HEK293 (cell line): ENCODE data around the gene KCNK6.

ENCODE experiments used
- CTCF ChIA-PET: fragments of 350-600 bp; formaldehyde crosslinking; extraction: SDS; loops from one replicate; lab custom pipeline; 2021; ENCODE audit warnings: antibody characterized with exemption; lab: Yijun Ruan, JAX
- POLR2A ChIA-PET: fragments of 300-600 bp; formaldehyde crosslinking; extraction: SDS; loops from one replicate; lab custom pipeline; 2020; ENCODE audit warnings: antibody characterized with exemption, inconsistent platforms; lab: Yijun Ruan, JAX
- H3K27ac ChIP-seq: fragments of 200-500 bp; sonication (Bioruptor generic); 2 replicates; pipeline ENCODE4 v1.5.1; 2014; ENCODE audit warnings: low read depth, low read length, control low read depth, inconsistent platforms; ENCODE audit errors: extremely low read depth
- H3K36me3 ChIP-seq, 2 experiments: fragments of 200-500 bp in 1 of 2; sonication (Bioruptor generic) in 1 of 2; 1 replicate in 1 of 2; 2 replicates in 1 of 2; pipeline ENCODE4 v1.5.1; 2014 to 2017; ENCODE audit warnings: inconsistent platforms in 2 of 2, low read length in 2 of 2; ENCODE audit not compliant: control insufficient read depth in 2 of 2, insufficient read depth in 1 of 2
- H3K4me1 ChIP-seq: fragments of 200-500 bp; sonication (Bioruptor generic); 2 replicates; pipeline ENCODE4 v1.5.1; 2014; ENCODE audit warnings: mild to moderate bottlenecking, low read length, inconsistent platforms; ENCODE audit not compliant: control insufficient read depth, insufficient read depth
- H3K4me3 ChIP-seq: 2 replicates; pipeline ENCODE4 v1.5.1; 2011; ENCODE audit warnings: low read depth, mild to moderate bottlenecking, control low read depth, low read length, moderate library complexity
- H3K9me3 ChIP-seq: fragments of 200-500 bp; sonication (Bioruptor generic); 2 replicates; pipeline ENCODE4 v1.5.1; 2014; ENCODE audit warnings: low read depth, low read length, inconsistent platforms; ENCODE audit not compliant: control insufficient read depth, insufficient read depth
- GLI2 ChIP-seq: fragments of 450-650 bp; formaldehyde crosslinking; IDR thresholded peaks from 2 replicates; pipeline ENCODE4; 2017; ENCODE audit warnings: missing biosample characterization, missing genetic modification characterization, low read depth, borderline replicate concordance
- GLI4 ChIP-seq: fragments of 450-650 bp; formaldehyde crosslinking; IDR thresholded peaks from 2 replicates; pipeline ENCODE4 v1.5.1; 2016; ENCODE audit warnings: missing biosample characterization, missing genetic modification characterization
- HOXA7 ChIP-seq: sonication (generic); formaldehyde crosslinking; IDR thresholded peaks from 2 replicates; pipeline ENCODE4 v1.8.1; 2022; ENCODE audit warnings: missing genetic modification reagents, borderline replicate concordance
- KLF16 ChIP-seq: fragments of 450-650 bp; formaldehyde crosslinking; IDR thresholded peaks from 2 replicates; pipeline ENCODE4 v1.5.1; 2017; ENCODE audit warnings: missing biosample characterization, missing genetic modification characterization
- REPIN1 ChIP-seq: fragments of 450-650 bp; formaldehyde crosslinking; IDR thresholded peaks from 2 replicates; pipeline ENCODE4 v1.5.1; 2017; ENCODE audit warnings: missing biosample characterization, missing genetic modification characterization, low read depth
- REST ChIP-seq: fragments of 450-650 bp; formaldehyde crosslinking; IDR thresholded peaks from 2 replicates; pipeline ENCODE4 v1.5.1; 2016; ENCODE audit warnings: missing biosample characterization, missing genetic modification characterization
- SALL2 ChIP-seq: fragments of 450-650 bp; formaldehyde crosslinking; IDR thresholded peaks from 2 replicates; pipeline ENCODE4 v1.5.0; 2017; ENCODE audit warnings: missing biosample characterization, mild to moderate bottlenecking, missing genetic modification characterization, borderline replicate concordance
- SP7 ChIP-seq: fragments of 450-650 bp; formaldehyde crosslinking; IDR thresholded peaks from 2 replicates; pipeline ENCODE4 v1.5.1; 2016; ENCODE audit warnings: missing biosample characterization, missing genetic modification characterization
- ZNF114 ChIP-seq: fragments of 450-650 bp; formaldehyde crosslinking; IDR thresholded peaks from 2 replicates; pipeline ENCODE4 v1.5.0; 2017; ENCODE audit warnings: missing biosample characterization, missing genetic modification characterization
- ZNF133 ChIP-seq: fragments of 450-650 bp; formaldehyde crosslinking; IDR thresholded peaks from 2 replicates; pipeline ENCODE4 v1.5.1; 2016; ENCODE audit warnings: missing biosample characterization, missing genetic modification characterization
- ZNF146 ChIP-seq: fragments of 450-650 bp; formaldehyde crosslinking; IDR thresholded peaks from 2 replicates; pipeline ENCODE4 v1.5.1; 2016; ENCODE audit warnings: missing biosample characterization, missing genetic modification characterization
- ZNF221 ChIP-seq: fragments of 450-650 bp; formaldehyde crosslinking; IDR thresholded peaks from 2 replicates; pipeline ENCODE4 v1.5.1; 2017; ENCODE audit warnings: missing biosample characterization, missing genetic modification characterization, borderline replicate concordance
- ZNF239 ChIP-seq: fragments of 450-650 bp; formaldehyde crosslinking; IDR thresholded peaks from 2 replicates; pipeline ENCODE4 v1.5.1; 2016; ENCODE audit warnings: missing biosample characterization, missing genetic modification characterization
- ZNF324 ChIP-seq: fragments of 450-650 bp; formaldehyde crosslinking; IDR thresholded peaks from 2 replicates; pipeline ENCODE4 v1.5.1; 2016; ENCODE audit warnings: missing biosample characterization, missing genetic modification characterization
- ZNF354C ChIP-seq: fragments of 450-650 bp; formaldehyde crosslinking; IDR thresholded peaks from 2 replicates; pipeline ENCODE4 v1.5.1; 2016; ENCODE audit warnings: missing biosample characterization, missing genetic modification characterization, low read depth, borderline replicate concordance
- ZNF416 ChIP-seq: fragments of 450-650 bp; formaldehyde crosslinking; IDR thresholded peaks from 2 replicates; pipeline ENCODE4 v1.5.1; 2016; ENCODE audit warnings: missing biosample characterization, missing genetic modification characterization
- ZNF558 ChIP-seq: fragments of 450-650 bp; formaldehyde crosslinking; IDR thresholded peaks from 2 replicates; pipeline ENCODE4 v1.5.1; 2016; ENCODE audit warnings: missing biosample characterization, missing genetic modification characterization
- ZNF621 ChIP-seq: fragments of 450-650 bp; formaldehyde crosslinking; IDR thresholded peaks from 2 replicates; pipeline ENCODE4 v1.5.1; 2017; ENCODE audit warnings: missing biosample characterization, missing genetic modification characterization
- ZNF664 ChIP-seq: fragments of 450-650 bp; formaldehyde crosslinking; IDR thresholded peaks from 2 replicates; pipeline ENCODE4 v1.5.1; 2016; ENCODE audit warnings: missing biosample characterization, missing genetic modification characterization
- ZNF707 ChIP-seq: fragments of 450-650 bp; formaldehyde crosslinking; IDR thresholded peaks from 2 replicates; pipeline ENCODE4 v1.5.1; 2016; ENCODE audit warnings: missing biosample characterization, missing genetic modification characterization
- ZNF777 ChIP-seq: fragments of 450-650 bp; formaldehyde crosslinking; IDR thresholded peaks from 2 replicates; pipeline ENCODE4 v1.5.1; 2017; ENCODE audit warnings: missing biosample characterization, missing genetic modification characterization, borderline replicate concordance
- ZNF792 ChIP-seq: fragments of 450-650 bp; formaldehyde crosslinking; IDR thresholded peaks from 2 replicates; pipeline ENCODE4 v1.5.1; 2016; ENCODE audit warnings: missing biosample characterization, missing genetic modification characterization
- TF ChIP-seq, protein P1 (sequence below): fragments of 450-650 bp; formaldehyde crosslinking; IDR thresholded peaks from 2 replicates; pipeline ENCODE4 v1.5.1; 2016; ENCODE audit warnings: missing biosample characterization, missing genetic modification characterization
- TF ChIP-seq, protein P2 (sequence below): fragments of 450-650 bp; formaldehyde crosslinking; IDR thresholded peaks from 2 replicates; pipeline ENCODE4 v1.5.1; 2016; ENCODE audit warnings: missing biosample characterization, missing genetic modification characterization, low read depth

Gene KCNK6

DNA sequence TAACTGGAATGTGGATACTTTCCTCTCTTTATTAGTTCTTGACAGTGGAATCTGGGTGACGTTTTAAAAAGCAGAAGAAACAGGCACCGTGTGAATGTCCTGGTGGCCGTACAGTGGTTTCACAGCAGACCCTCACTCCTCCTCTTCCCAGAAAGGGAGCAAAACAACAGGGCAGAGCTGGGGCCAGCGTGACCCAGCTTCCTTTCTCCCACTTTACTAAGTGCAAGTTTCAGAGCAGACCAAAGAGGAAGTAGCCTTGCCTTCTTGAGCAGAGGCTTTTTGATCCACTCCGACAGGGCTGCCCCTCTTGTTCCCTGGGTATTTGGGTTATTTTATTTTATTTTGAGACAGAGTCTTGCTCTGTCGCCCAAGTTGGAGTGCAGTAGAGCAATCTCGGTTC lies 35.2 kb upstream of the KCNK6 start:
- POLR2A ChIA-PET, result interaction anchor here (1.2 kb wide), 1 partner anchor 21 kb away, joined by 3 read pairs; no protein-coding TSS in a partner anchor
- CTCF ChIA-PET, result interaction anchor here (1.0 to 2.5 kb wide), 7 partner anchors 9 to 51 kb away, joined by 3 to 13 read pairs (median 4); partner anchors contain the start of gene CATSPERG
- TF ChIP-seq, protein P1, sequence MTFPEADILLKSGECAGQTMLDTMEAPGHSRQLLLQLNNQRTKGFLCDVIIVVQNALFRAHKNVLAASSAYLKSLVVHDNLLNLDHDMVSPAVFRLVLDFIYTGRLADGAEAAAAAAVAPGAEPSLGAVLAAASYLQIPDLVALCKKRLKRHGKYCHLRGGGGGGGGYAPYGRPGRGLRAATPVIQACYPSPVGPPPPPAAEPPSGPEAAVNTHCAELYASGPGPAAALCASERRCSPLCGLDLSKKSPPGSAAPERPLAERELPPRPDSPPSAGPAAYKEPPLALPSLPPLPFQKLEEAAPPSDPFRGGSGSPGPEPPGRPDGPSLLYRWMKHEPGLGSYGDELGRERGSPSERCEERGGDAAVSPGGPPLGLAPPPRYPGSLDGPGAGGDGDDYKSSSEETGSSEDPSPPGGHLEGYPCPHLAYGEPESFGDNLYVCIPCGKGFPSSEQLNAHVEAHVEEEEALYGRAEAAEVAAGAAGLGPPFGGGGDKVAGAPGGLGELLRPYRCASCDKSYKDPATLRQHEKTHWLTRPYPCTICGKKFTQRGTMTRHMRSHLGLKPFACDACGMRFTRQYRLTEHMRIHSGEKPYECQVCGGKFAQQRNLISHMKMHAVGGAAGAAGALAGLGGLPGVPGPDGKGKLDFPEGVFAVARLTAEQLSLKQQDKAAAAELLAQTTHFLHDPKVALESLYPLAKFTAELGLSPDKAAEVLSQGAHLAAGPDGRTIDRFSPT (tag by site-specific recombination), result no peak
- TF ChIP-seq ZNF416 (tag by site-specific recombination), result no peak
- TF ChIP-seq REPIN1 (tag by site-specific recombination), result no peak
- no peak for TF ChIP-seq GLI4
- no peak for TF ChIP-seq ZNF707 (tag by site-specific recombination)
- TF ChIP-seq, protein P2, sequence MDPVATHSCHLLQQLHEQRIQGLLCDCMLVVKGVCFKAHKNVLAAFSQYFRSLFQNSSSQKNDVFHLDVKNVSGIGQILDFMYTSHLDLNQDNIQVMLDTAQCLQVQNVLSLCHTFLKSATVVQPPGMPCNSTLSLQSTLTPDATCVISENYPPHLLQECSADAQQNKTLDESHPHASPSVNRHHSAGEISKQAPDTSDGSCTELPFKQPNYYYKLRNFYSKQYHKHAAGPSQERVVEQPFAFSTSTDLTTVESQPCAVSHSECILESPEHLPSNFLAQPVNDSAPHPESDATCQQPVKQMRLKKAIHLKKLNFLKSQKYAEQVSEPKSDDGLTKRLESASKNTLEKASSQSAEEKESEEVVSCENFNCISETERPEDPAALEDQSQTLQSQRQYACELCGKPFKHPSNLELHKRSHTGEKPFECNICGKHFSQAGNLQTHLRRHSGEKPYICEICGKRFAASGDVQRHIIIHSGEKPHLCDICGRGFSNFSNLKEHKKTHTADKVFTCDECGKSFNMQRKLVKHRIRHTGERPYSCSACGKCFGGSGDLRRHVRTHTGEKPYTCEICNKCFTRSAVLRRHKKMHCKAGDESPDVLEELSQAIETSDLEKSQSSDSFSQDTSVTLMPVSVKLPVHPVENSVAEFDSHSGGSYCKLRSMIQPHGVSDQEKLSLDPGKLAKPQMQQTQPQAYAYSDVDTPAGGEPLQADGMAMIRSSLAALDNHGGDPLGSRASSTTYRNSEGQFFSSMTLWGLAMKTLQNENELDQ (tag by site-specific recombination), result no peak
- Histone ChIP-seq H3K4me3 (no peak overlapping the region), H3K27ac (no peak overlapping the region), H3K4me1 (peaks cover 7% of the 10 kb centered on the region), H3K36me3 (peaks cover 42 to 52% of the 10 kb centered on the region in 2 experiments), H3K9me3 (no peaks in the 10 kb centered on the region)

DNA sequence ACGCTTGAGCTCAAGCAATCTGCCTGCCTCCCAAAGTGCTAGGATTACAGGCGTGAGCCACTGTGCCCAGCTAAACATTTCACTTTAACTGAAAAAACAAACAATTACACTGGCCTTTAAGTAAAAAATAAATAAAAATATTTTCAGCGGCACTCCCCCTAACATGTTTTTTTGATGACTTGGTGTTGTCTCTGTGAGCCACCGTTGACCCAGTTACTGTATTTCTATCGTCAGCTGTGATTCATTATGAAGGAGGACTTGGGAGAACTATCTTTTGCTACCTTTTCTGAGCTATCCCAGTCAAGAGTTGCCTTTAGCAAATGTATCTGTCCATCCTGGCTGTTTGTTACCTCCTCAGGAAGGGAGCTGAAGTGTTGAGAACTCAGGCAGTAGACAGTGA lies 34.1 kb upstream of the KCNK6 start:
- Histone ChIP-seq H3K36me3 (peaks cover 54 to 57% of the 10 kb centered on the region in 2 experiments), H3K9me3 (no peaks in the 10 kb centered on the region), H3K4me3 (no peak overlapping the region), H3K27ac (no peak overlapping the region), H3K4me1 (peaks cover 7% of the 10 kb centered on the region)
- POLR2A ChIA-PET, result interaction anchor here (1.2 kb wide), 1 partner anchor 22 kb away, joined by 3 read pairs; no protein-coding TSS in a partner anchor
- CTCF ChIA-PET, result interaction anchor here (0.5 to 2.5 kb wide), 9 partner anchors 9 to 144 kb away, joined by 3 to 13 read pairs (median 3); partner anchors contain the start of genes CATSPERG and GGN
- TF ChIP-seq ZNF221 (tag by site-specific recombination) (no peak), HOXA7 (CRISPR knock-in tag) (no peak), SALL2 (tag by site-specific recombination) (no peak), ZNF558 (tag by site-specific recombination) (no peak)

GRCh38 chr19:38287604-38288003 lies 32.0 kb upstream of the KCNK6 start:
- Histone ChIP-seq H3K4me1 (no peaks in the 10 kb centered on the region), H3K9me3 (no peaks in the 10 kb centered on the region), H3K36me3 (peaks cover 68 to 75% of the 10 kb centered on the region in 2 experiments), H3K4me3 (no peak overlapping the region), H3K27ac (no peak overlapping the region)
- ChIA-PET POLR2A (no interaction called here), CTCF (interaction anchor here (0.7 kb wide), 1 partner anchor 18 kb away, joined by 3 read pairs; no protein-coding TSS in a partner anchor)
- no peak for TF ChIP-seq KLF16
- no peak for TF ChIP-seq ZNF133
- TF ChIP-seq GLI2 (tag by site-specific recombination), result no peak
- TF ChIP-seq ZNF621 (tag by site-specific recombination), result no peak
- TF ChIP-seq ZNF354C (tag by site-specific recombination), result no peak
- no peak for TF ChIP-seq ZNF146 (tag by site-specific recombination)
- TF ChIP-seq ZNF114 (tag by site-specific recombination), result no peak
- TF ChIP-seq ZNF664 (tag by site-specific recombination), result no peak
- no peak for TF ChIP-seq ZNF777
- TF ChIP-seq SP7, result no peak
- TF ChIP-seq ZNF239 (tag by site-specific recombination), result no peak
- TF ChIP-seq ZNF324, result no peak
- no peak for TF ChIP-seq ZNF792 (tag by site-specific recombination)
- no peak for TF ChIP-seq REST (tag by site-specific recombination)
